NCI-H1694 treated with DMSO at 0.1 percent for 48 hours (cell line): ENCODE data around the gene GPR39.
"Not testable (repeated sequence)": the region's sequence is repeated elsewhere in the genome, so short reads cannot be mapped to it uniquely, and the experiment has no call there.

Experiments used
- DNase-seq: peaks from one replicate; lab custom pipeline; 2025; lab: John Stamatoyannopoulos, UW

The GPR39 gene

GRCh38 chr2:132497591-132497990 is 81.0 kb downstream of the GPR39 start:
- no peak for DNase-seq

GRCh38 chr2:132503701-132504100 is 87.1 kb downstream of the GPR39 start:
- DNase-seq: no peak

DNA sequence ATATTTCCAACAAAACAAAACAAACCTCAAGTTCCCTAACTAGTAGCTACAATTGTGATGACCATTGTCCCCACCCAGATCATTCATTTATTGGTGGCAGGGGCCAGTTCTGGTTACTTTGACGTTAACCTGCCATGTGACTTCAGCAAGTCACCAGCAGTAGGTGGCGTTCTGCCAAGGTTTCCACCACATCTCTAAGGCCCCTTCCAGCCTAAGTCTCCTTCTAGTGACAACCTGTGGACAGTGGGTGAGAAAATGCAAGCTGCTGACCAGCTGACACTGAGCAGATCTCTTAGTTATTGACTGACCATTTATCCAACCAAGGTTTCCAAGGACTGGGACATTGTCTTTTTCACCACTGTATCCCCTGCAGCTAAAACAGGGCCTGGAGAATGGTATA is 98.4 kb downstream of the GPR39 start:
- no peak for DNase-seq

- no peak for DNase-seq
These were observed 100.8 kb downstream of the GPR39 start for GRCh38 chr2:132517386-132517785.

DNA sequence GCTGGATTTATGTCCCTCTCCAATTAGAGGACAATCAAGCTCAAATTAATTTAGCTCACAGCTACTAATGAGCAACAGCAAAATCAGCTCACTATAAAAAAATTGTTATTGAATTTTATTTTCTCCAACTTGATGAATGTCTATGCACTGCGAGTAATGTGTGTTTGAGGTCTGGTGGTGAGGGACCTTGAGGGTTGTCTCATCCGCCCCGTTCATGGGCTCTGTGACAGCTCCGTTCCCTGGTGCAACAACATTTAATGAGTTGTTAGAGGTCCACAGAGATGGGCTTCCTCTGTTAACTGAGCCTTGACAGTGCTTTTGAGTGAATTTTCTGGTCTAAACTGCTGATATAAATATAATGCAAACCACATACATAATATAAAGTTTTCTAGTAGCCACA is 101.7 kb downstream of the GPR39 start:
- no peak for DNase-seq

DNA sequence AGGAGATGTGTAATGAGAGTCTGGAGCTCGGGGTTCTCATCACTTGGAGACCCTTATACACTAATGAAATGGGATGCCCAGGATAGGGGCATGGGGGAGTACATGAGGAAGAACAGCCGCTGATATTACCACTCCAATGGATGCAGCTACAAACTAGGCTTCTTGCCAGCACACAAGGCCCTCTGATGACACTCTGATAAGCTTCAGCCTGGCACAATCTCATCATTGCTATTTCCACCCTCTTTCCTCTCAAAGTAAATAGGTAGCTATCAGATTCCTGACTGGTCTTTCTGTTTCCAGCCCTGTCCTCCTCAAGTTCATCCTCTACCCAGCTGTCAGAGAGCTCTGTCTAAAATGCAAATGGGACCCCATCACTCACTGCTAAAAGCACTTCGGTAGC is 103.0 kb downstream of the GPR39 start:
- DNase-seq: no peak

DNA sequence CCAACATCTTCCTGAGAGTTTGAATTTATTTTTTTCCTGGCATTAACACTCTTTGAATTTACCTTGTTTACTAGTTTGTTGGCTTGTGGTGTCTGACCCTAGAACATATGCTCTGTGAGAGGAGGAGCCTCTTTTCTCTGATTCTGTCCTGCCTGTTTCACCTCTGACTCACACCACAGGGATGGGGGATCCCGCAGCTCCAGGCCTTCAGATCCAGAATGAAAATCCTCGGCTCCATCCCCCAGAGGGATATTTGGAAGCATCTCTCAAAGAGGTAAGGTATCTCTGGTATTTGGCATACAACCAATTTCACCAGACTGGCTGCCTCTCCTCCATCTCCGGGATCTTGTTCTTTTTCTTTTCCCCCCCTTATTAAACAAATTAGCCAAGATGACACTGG is 104.7 kb downstream of the GPR39 start:
- no peak for DNase-seq

DNA sequence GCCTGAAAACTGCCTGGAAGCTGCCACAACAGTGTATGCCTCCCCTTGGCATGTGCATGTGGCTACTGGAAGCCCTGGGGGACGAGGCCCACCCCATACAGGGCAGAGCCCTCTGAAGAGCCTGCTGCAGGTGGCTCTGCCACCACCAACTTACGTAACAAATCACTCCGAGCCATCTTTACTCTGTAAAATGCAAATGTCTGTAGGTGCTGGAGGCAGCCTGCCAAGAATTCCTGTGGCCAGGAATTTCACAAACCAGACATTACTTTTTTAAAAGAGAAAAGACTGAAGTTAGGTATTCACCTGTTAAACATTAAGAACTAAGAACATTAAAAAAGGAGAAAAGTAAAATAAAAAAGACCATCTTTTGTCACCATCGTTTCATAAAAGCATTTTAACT is 106.3 kb downstream of the GPR39 start:
- no peak for DNase-seq

DNA sequence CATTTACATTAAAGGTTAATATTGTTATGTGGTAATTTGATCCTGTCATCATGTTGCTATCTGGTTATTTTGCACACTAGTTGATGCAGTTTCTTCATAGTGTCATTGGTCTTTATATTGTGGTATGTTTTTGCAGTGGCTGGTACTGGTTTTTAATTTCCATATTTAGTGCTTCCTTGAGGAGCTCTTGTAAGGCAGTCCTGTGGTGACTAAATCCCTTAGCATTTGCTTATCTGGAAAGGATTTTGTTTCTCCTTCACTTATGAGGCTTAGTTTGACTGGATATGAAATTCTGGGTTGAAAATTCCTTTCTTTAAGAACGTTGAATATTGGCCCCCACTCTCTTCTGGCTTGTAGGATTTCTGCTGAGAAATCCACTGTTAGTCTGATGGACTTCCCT is 120.5 kb downstream of the GPR39 start:
- not testable (repeated sequence) for DNase-seq

- no peak for DNase-seq
These were observed 121.8 kb downstream of the GPR39 start for GRCh38 chr2:132538331-132538855.

DNA sequence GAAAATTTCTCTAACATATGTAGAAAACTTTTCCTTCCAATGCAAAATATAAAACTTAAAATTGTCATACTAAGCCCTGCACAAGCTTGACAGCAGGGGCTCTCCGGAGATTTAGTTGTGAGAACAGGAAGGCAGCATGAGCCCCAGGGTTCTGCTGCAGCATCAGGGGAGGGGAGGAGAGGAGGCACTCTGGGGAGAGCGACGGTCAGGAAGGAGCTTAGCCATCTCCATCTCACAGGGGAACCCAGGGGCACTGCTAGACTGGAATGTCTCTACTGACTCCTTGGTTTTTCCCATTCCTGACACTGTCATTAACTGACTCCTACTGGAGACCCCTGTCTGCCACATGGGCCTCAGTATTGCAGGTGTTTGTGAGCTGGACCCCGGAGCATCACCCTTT is 123.6 kb downstream of the GPR39 start:
- DNase-seq: no peak

- no peak for DNase-seq
These were observed 126.5 kb downstream of the GPR39 start for GRCh38 chr2:132542953-132543569.

DNA sequence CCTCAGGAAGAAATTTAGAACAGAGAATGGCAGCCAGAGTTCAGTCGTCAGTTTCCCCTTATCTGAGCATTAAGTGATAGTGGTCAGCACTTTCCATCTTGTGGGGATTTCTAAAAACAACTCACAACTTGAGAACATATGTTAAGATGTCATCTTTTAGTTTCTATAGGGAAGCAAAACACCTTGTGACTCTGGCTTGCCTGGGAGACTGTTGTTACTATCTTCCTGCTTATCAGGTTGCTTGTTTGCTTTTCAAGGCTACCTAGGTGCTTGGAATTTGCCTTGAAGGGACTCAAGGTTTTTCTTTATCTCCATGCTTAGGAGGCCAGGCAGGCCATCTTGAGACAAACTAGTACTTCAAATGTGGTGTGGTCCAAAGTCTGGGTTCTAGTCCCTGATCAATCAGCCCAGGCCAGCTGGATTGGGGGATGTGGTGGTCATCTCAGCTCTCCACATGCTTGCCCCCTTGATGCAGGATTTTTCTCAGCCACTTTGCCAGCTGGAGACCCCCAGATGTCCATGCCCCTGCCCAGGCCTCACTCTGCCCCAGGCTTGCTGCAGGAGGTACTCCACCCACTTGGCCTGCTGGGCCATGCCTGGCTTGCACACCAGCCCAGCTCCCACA is 127.5 kb downstream of the GPR39 start:
- no peak for DNase-seq

GRCh38 chr2:132547090-132547687 is 130.6 kb downstream of the GPR39 start:
- DNase-seq: peak; percentile 39

DNA sequence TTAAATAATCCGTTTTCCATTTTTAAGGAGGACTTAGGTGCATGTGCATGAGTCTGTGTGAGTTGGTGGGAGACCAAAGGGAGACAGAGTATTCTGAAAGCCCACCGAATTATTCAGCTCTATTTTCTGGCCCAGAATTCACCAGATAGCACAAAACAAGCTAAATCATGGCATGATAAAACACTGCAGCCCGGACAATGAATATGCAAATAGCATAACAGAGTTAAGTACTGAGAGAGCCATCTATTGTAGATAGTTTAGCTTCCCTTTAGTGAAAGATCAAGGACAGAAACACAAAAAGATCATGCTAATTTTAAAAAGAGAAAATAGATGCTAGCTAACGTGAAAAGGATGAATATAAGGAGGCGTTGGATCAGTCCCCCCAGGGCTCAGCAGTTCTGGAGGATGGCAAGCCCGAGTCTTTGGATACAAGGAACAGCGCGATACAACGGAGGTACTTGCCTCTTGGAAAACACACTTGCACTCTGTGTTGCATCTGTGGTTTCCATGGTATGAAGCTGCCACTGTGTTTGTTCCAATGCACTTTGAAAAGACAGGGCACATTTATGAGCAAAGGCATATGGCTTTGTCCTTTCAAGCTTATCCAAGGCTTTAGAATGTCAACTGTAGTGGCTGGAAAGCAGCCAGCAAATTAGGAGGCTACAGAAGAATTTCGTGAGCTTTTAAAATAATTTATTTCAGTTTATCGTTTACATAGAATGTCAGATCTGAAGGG is 133.5 kb downstream of the GPR39 start:
- peak; percentile 39 for DNase-seq

DNA sequence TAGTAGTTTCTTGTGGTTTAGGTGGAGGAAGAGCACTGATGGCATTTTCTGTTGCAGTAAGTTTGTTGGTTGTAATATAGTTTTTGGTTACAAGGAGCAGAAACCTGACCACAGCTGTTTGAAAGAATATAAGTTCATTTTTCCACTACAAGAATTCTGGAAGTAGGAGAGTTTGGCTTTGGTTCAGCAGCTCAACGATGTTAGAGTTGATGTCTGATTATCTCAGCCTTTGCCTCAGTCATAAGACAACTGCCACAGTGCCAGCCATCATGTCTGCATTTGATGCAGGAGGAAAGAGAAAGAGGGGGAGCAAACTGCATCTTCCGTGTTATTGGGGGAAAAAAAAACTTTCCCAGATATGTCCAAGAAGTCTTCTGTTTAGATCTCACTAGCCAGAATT is 134.3 kb downstream of the GPR39 start:
- no peak for DNase-seq

DNA sequence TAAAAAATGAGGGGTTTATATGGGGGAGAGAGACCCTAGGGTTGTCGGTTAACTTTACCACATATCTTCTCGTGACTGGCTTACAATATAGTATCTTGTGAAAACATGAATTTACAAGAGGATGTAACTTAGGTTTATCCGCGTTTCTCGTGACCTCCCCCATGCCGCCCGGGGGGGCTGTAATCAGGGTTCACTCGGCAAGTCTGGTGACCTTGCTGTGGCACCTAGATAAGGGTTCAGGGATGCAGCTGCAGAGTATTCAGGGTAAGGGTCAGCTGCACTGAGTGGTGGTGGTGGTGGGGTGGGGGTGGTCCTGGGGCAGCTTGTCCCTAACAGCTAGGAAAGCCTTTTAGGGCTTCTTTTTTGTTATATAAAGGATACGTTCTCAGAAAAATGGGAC is 141.1 kb downstream of the GPR39 start:
- DNase-seq: no peak

DNA sequence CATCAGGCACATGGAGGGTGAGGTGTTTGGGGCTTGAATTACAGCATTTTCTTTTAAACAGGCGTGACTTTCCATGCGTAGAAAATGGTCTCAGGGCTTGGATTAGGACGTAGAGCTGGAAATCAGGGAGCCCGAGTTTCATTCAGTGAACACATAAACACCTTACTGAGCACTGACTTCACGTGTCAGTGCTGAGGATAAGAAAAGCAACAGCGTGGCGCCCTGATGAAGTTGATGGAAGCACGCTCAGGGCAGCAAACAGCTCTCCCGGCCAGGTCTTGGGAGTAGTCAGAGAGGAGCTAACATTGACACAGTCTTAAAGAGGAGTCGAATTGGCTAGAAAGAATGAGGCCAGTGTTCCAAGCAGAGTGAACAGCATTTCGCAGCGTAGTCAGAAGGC is 142.7 kb downstream of the GPR39 start:
- no peak for DNase-seq

DNA sequence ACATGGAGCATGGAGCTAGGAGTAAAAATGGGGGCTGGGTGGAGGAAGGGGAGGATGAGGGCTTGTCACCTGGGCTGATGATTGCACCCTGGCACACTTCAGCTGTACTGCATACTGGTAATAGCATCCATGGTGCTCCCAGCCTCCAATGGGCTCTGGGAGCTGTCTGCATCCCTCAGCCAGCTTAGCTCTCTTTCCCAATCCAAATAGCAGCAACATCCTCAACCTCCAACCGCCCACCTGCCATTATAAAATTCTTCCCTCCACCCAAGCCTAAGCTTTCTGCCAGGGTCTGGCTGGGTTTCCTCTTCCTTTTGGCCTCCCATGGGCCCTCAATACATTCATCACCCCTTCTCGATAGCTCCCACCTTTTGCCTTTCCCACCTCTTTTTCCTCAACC is 143.3 kb downstream of the GPR39 start:
- DNase-seq: no peak

DNA sequence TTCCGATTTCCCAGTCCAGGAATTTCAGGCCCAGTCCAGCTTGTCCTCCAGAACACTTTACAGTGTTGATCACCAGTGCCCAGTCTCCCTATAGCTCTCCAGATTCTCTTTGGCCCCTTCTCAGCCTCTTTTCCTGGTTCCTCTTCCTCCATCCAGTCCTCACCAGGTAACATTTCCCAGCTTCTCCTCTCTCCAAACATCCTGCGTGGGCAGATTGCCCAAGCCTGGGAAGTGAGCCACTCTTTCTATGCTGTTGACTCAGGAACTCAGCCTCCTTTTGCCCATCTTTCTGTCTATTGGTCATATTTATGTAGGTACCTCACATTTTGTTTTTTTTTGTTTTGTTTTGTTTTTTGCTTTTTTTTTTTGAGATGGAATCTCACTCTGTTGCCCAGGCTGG is 144.0 kb downstream of the GPR39 start:
- no peak for DNase-seq

DNA sequence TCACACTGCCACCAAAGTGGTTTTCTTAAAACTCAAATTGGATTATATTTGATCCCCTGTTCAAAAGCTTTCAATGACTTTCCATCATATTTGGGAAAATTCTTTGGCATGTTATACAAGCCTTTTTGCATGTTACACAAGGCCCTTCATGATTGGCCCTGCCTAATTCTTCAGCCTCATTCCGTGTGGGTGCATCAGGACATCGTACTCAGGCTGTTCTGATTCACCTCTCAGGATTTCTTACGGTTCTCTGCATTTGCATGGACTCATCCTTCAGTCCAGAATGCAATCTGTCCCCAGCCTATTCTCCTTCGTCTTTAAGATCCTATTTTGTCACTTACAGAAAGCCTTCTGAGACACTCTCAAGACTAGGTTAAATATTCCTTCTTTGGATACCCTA is 145.6 kb downstream of the GPR39 start:
- DNase-seq: no peak

DNA sequence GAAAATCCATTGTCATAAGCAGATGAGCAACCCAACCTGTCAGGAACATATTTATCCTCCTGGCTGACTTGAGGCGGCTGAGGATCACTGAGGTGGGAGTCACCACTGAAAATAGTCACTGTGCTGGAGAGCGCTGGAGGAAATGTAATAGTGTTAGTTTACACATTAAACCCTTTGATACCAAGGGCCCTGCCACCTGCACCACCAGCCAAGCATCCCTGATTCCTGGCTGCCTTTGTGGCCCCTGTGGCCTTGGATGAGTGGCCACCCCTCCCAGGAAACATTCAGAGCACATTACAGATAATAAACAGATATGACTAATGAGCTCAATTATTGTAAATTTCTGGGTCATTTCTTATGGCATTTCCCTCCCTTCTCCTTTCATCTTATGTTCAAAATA is 147.5 kb downstream of the GPR39 start:
- no peak for DNase-seq

DNA sequence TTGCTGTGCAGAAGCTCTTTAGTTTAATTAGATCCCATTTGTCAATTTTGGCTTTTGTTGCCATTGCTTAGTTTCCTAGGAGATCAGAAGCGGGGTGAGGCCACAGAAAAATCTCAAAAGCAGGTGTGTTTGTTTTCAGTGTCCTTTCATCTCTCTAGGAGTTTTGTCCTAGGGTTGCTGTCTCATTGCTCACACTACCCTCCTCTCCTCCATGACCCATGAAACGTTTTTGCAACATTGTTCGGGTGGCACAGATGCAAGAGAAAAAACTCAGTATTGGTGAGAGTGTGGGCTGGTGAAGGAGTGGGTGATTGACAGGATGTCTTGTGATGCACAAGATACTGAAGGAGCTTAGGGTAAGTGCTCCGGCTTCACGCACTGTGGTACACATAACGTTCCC is 149.8 kb downstream of the GPR39 start:
- no peak for DNase-seq
